22Rv1 (cell line): ENCODE data around the gene UBE2G1.
"Not testable (repeated sequence)": the region's sequence is repeated elsewhere in the genome, so short reads cannot be mapped to it uniquely, and the experiment has no call there.

ENCODE experiments used
- H3K27ac ChIP-seq: fragments of 450-650 bp; 2 replicates; pipeline ENCODE4 v1.5.1; 2017
- CTCF ChIP-seq: fragments of 450-650 bp; IDR thresholded peaks from 2 replicates; pipeline ENCODE4 v1.5.1; 2017; ENCODE audit warnings: mild to moderate bottlenecking
- ZFX ChIP-seq: fragments of 450-650 bp; IDR thresholded peaks from 2 replicates; pipeline ENCODE4 v1.6.1; 2017; ENCODE audit warnings: antibody characterized with exemption, borderline replicate concordance

Gene UBE2G1

GRCh38 chr17:4358154-4358553, 8.3 kb downstream of the UBE2G1 start:
- TF ChIP-seq ZFX (no peak), CTCF (no peak)
- no peak overlapping the region for H3K27ac ChIP-seq

DNA sequence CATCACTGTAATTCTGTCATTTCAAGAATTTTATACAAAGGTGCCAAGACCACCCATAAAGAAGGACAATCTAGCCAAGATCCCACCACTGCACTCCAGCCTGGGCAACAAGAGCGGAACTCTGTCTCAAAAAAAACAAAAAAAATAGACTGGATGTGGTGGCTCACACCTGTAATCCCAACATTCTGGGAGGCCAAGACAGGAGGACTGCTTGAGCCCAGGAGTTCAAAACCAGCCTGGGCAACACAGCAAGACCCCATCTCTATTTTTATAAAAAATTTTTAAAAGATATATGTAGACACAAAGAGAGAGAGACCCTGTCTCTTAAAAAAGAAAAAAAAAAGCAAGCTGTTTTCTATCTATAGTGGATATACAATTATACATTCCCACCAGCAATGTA, 8.8 kb downstream of the UBE2G1 start:
- H3K27ac ChIP-seq: no peak overlapping the region
- no peak for TF ChIP-seq CTCF
- no peak for TF ChIP-seq ZFX

GRCh38 chr17:4357030-4357628, 9.3 kb downstream of the UBE2G1 start:
- TF ChIP-seq CTCF: no peak
- no peak for TF ChIP-seq ZFX
- no peak overlapping the region for H3K27ac ChIP-seq

DNA sequence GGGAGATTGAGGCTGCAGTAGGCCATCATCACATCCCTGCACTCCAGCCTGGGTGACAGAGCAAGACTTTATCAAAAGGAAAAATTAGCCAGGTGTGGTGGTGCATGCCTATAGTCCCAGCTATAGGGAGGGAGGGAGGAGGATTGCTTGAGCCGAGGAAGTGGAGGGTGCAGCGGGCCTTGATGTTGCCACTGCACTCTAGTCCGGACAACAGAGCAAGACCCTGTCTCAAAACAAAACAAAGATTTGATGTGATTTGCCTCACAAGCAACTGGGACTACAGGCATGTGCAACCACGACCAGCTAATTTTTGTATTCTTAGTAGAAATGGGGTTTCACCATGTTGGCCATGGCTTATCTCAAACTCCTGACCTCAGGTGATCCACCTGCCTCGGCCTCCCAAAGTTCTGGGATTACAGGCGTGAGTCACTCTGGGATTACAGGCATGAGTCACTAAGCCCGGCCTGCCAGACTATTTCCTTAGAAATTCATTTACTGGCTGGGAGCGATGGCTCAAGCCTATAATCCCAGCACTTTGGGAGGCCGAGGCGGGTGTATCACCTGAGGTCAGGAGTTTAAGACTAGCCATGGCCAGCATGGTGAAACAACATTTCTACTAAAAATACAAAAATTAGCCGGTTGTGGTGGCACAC, 11.5 kb downstream of the UBE2G1 start:
- H3K27ac ChIP-seq: no peak overlapping the region
- no peak for TF ChIP-seq CTCF
- TF ChIP-seq ZFX: no peak

DNA sequence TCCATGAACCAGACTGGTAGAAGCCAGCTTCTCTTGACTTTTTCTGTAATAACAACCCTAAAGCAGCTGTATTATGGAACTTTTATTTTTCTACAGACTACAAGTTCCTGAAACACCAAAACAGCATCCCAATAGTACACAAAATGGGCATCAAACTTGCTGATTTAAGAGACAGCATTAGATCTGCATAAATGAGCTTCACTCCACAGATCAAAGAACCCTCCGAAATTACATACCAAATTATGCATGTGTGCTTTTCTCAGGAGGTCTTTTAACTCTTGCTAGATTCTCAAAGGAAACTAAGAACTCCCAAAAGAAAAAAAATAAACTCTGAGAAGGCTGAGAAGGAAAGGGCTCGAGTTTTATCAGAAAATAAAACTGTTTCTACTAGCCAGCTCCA, 12.3 kb downstream of the UBE2G1 start:
- H3K27ac ChIP-seq: no peak overlapping the region
- TF ChIP-seq CTCF (no peak), ZFX (no peak)

GRCh38 chr17:4350214-4350613, 16.3 kb downstream of the UBE2G1 start:
- not testable (repeated sequence) for H3K27ac ChIP-seq

- H3K27ac ChIP-seq: peak overlapping the region; percentile 19; the same call in 1 of the 2 replicates
- no peak for TF ChIP-seq CTCF
- no peak for TF ChIP-seq ZFX
Observed at GRCh38 chr17:4345581-4346252, 20.8 kb downstream of the UBE2G1 start.
